ENCODE measurements around the gene IRS4. TPM values are rescaled to one million over a fixed set of nuclear protein-coding genes. Genes with fewer than 3 reads are reported as not detected.

Gene IRS4
- total and polyA plus RNA-seq, 10 of the 15 experiments (the other 5 are each of a cell fraction or from before 2014, with no cell fraction given), result 0.03 to 0.11 (median 0.04) TPM; not detected in 7

- Histone ChIP-seq H3K4me2 (ENCODE audit: control insufficient read depth, insufficient read depth) (no peak overlapping the region), H4K20me1 (ENCODE audit: control insufficient read depth, insufficient read depth) (no peaks in the 10 kb centered on the region), H3K9ac (ENCODE audit: control insufficient read depth, insufficient read depth, low read length) (no peak overlapping the region), H3K27me3 (replicated peaks in 1 of 2; ENCODE audit: control insufficient read depth in 2 of 2, insufficient read depth in 2 of 2, low read length in 1 of 2) (no peaks in the 10 kb centered on the region), H3K9me3 (replicated peaks; ENCODE audit: control insufficient read depth, insufficient read depth, low read length) (no peaks in the 10 kb centered on the region), H3K36me3 (ENCODE audit: control insufficient read depth in 2 of 2, insufficient read depth in 2 of 2, low read length in 1 of 2) (no peaks in the 10 kb centered on the region), H2AFZ (ENCODE audit: control insufficient read depth, low read depth, low read length) (no peak overlapping the region), H3K79me2 (ENCODE audit: control insufficient read depth, insufficient read depth, low read length) (no peaks in the 10 kb centered on the region), H3K27ac (ENCODE audit: control insufficient read depth, insufficient read depth) (no peak overlapping the region), H3K4me1 (ENCODE audit: control insufficient read depth, insufficient read depth, low read length) (no peaks in the 10 kb centered on the region), H3K4me3 (no peak overlapping the region)
- in situ Hi-C loops (cut with MboI) (no loop called here), intact Hi-C loops (cut with micrococcal nuclease; ENCODE audit: unreplicated experiment) (no loop called here)
- ATAC-seq (no peak), DNase-seq (ENCODE audit: low read depth, low spot score) (no peak), FAIRE-seq (no peak)
- no TSS peak for BruUV-seq (replicated peaks)
- RAD21 ChIA-PET (ENCODE audit: unreplicated experiment), result no interaction called here
- CTCF ChIA-PET, result no interaction called here
- SMC1A ChIA-PET (ENCODE audit: uncharacterized antibody, unreplicated experiment), result interaction anchor here (1.2 kb wide), 1 partner anchor 12 kb away, joined by 3 read pairs; no protein-coding TSS in a partner anchor
- TF ChIP-seq FOS (IDR thresholded peaks at IDR 0.05; ENCODE audit: borderline replicate concordance, extremely low read depth, insufficient read length) (no peak), MTA2 (IDR thresholded peaks at IDR 0.05; ENCODE audit: low read depth) (no peak), POLR2A (IDR thresholded peaks at IDR 0.05; ENCODE audit: low read depth, low read length) (no peak), RUNX3 (IDR thresholded peaks at IDR 0.05; ENCODE audit: low read length) (no peak), IKZF1 (conservative IDR thresholded peaks at IDR 0.05) (no peak), POU2F2 (IDR thresholded peaks at IDR 0.05; ENCODE audit: borderline replicate concordance, low read depth, low read length) (no peak), STAT1 (conservative IDR thresholded peaks at IDR 0.05) (no peak), JUND (IDR thresholded peaks at IDR 0.05; ENCODE audit: low read depth, low read length) (no peak)
- TF ChIP-seq, protein P1, sequence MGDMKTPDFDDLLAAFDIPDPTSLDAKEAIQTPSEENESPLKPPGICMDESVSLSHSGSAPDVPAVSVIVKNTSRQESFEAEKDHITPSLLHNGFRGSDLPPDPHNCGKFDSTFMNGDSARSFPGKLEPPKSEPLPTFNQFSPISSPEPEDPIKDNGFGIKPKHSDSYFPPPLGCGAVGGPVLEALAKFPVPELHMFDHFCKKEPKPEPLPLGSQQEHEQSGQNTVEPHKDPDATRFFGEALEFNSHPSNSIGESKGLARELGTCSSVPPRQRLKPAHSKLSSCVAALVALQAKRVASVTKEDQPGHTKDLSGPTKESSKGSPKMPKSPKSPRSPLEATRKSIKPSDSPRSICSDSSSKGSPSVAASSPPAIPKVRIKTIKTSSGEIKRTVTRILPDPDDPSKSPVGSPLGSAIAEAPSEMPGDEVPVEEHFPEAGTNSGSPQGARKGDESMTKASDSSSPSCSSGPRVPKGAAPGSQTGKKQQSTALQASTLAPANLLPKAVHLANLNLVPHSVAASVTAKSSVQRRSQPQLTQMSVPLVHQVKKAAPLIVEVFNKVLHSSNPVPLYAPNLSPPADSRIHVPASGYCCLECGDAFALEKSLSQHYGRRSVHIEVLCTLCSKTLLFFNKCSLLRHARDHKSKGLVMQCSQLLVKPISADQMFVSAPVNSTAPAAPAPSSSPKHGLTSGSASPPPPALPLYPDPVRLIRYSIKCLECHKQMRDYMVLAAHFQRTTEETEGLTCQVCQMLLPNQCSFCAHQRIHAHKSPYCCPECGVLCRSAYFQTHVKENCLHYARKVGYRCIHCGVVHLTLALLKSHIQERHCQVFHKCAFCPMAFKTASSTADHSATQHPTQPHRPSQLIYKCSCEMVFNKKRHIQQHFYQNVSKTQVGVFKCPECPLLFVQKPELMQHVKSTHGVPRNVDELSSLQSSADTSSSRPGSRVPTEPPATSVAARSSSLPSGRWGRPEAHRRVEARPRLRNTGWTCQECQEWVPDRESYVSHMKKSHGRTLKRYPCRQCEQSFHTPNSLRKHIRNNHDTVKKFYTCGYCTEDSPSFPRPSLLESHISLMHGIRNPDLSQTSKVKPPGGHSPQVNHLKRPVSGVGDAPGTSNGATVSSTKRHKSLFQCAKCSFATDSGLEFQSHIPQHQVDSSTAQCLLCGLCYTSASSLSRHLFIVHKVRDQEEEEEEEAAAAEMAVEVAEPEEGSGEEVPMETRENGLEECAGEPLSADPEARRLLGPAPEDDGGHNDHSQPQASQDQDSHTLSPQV (IDR thresholded peaks at IDR 0.05), result no peak
- TF ChIP-seq, protein P2, sequence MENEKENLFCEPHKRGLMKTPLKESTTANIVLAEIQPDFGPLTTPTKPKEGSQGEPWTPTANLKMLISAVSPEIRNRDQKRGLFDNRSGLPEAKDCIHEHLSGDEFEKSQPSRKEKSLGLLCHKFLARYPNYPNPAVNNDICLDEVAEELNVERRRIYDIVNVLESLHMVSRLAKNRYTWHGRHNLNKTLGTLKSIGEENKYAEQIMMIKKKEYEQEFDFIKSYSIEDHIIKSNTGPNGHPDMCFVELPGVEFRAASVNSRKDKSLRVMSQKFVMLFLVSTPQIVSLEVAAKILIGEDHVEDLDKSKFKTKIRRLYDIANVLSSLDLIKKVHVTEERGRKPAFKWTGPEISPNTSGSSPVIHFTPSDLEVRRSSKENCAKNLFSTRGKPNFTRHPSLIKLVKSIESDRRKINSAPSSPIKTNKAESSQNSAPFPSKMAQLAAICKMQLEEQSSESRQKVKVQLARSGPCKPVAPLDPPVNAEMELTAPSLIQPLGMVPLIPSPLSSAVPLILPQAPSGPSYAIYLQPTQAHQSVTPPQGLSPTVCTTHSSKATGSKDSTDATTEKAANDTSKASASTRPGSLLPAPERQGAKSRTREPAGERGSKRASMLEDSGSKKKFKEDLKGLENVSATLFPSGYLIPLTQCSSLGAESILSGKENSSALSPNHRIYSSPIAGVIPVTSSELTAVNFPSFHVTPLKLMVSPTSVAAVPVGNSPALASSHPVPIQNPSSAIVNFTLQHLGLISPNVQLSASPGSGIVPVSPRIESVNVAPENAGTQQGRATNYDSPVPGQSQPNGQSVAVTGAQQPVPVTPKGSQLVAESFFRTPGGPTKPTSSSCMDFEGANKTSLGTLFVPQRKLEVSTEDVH (IDR thresholded peaks at IDR 0.05; ENCODE audit: low read depth, partially characterized antibody), result no peak
- TF ChIP-seq, protein P3, sequence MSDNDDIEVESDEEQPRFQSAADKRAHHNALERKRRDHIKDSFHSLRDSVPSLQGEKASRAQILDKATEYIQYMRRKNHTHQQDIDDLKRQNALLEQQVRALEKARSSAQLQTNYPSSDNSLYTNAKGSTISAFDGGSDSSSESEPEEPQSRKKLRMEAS (IDR thresholded peaks at IDR 0.05; ENCODE audit: low read depth, low read length), result no peak
- TF ChIP-seq, protein P4, sequence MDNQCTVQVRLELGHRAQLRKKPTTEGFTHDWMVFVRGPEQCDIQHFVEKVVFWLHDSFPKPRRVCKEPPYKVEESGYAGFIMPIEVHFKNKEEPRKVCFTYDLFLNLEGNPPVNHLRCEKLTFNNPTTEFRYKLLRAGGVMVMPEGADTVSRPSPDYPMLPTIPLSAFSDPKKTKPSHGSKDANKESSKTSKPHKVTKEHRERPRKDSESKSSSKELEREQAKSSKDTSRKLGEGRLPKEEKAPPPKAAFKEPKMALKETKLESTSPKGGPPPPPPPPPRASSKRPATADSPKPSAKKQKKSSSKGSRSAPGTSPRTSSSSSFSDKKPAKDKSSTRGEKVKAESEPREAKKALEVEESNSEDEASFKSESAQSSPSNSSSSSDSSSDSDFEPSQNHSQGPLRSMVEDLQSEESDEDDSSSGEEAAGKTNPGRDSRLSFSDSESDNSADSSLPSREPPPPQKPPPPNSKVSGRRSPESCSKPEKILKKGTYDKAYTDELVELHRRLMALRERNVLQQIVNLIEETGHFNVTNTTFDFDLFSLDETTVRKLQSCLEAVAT (IDR thresholded peaks at IDR 0.05), result no peak
- POLR2A ChIA-PET, result no interaction called here
- WGBS (ENCODE audit: insufficient coverage, insufficient replicate concordance, low lambda C conversion rate, missing lambda C conversion rate), result 0% methylated on average over 1 of the region's 1 CpG
Observed at GRCh38 chrX:108763559-108763958, 27.2 kb upstream of the IRS4 start.
